ENCODE measurements around the gene GTF2A1.

GTF2A1 gene

GRCh38 chr14:81220830-81221578, at the start of gene GTF2A1:
GTF2A1 (minus strand) TSS chr14:81220959; CDS start chr14:81220518, 441 bp downstream.
- Histone ChIP-seq H3K27me3 (ENCODE audit: low read depth, low read length) (no peaks in the 10 kb centered on the region), H3K9me3 (ENCODE audit: control insufficient read depth in 1 of 2, low read length in 2 of 2) (no peaks in the 10 kb centered on the region), H3K36me3 (ENCODE audit: control insufficient read depth in 1 of 2, insufficient read depth in 2 of 2, low read length in 2 of 2) (no peaks in the 10 kb centered on the region)

GRCh38 chr14:81269979-81270375, 49.2 kb upstream of the GTF2A1 start:
- no peaks in the 10 kb centered on the region for H3K36me3 ChIP-seq (ENCODE audit: control insufficient read depth in 1 of 2, insufficient read depth in 2 of 2, low read length in 2 of 2)
- no peak overlapping the region for H3K4me3 ChIP-seq (ENCODE audit: low read depth in 1 of 2, low read length in 2 of 2)
- H3K27me3 ChIP-seq (ENCODE audit: low read depth, low read length): no peaks in the 10 kb centered on the region
- H3K4me1 ChIP-seq (ENCODE audit: control insufficient read depth in 1 of 2, insufficient read depth in 2 of 2, low read length in 2 of 2): peaks cover 0 to 8% of the 10 kb centered on the region in 2 donors
- H3K9me3 ChIP-seq (ENCODE audit: control insufficient read depth in 1 of 2, low read length in 2 of 2): no peaks in the 10 kb centered on the region
- H3K27ac ChIP-seq (ENCODE audit: low read length): no peak overlapping the region

More at GRCh38 chr14:81220830-81221578, at the start of gene GTF2A1:
- H3K4me3 ChIP-seq (ENCODE audit: low read depth in 1 of 2, low read length in 2 of 2): peak within 1 kb of the TSS; percentile 76 to 94
- peak within 1 kb of the TSS; percentile 100 for H3K27ac ChIP-seq (ENCODE audit: low read length)
- H3K4me1 ChIP-seq (ENCODE audit: control insufficient read depth in 1 of 2, insufficient read depth in 2 of 2, low read length in 2 of 2): peaks cover 5 to 15% of the 10 kb centered on the region in 2 donors

GRCh38 chr14:81269100-81269978, 48.6 kb upstream of the GTF2A1 start:
- no peak overlapping the region for H3K27ac ChIP-seq (ENCODE audit: low read length)

GRCh38 chr14:81268016-81268416, 47.3 kb upstream of the GTF2A1 start:
- H3K27me3 ChIP-seq (ENCODE audit: low read depth, low read length): no peaks in the 10 kb centered on the region
- H3K4me3 ChIP-seq (ENCODE audit: low read depth in 1 of 2, low read length in 2 of 2): no peak overlapping the region
- no peak overlapping the region for H3K27ac ChIP-seq (ENCODE audit: low read length)
- no peaks in the 10 kb centered on the region for H3K36me3 ChIP-seq (ENCODE audit: control insufficient read depth in 1 of 2, insufficient read depth in 2 of 2, low read length in 2 of 2)
- peaks cover 0 to 8% of the 10 kb centered on the region in 2 donors for H3K4me1 ChIP-seq (ENCODE audit: control insufficient read depth in 1 of 2, insufficient read depth in 2 of 2, low read length in 2 of 2)
- no peaks in the 10 kb centered on the region for H3K9me3 ChIP-seq (ENCODE audit: control insufficient read depth in 1 of 2, low read length in 2 of 2)

More at GRCh38 chr14:81269100-81269978, 48.6 kb upstream of the GTF2A1 start:
- H3K4me1 ChIP-seq (ENCODE audit: control insufficient read depth in 1 of 2, insufficient read depth in 2 of 2, low read length in 2 of 2): peaks cover 0 to 8% of the 10 kb centered on the region in 2 donors
- no peaks in the 10 kb centered on the region for H3K27me3 ChIP-seq (ENCODE audit: low read depth, low read length)
- H3K9me3 ChIP-seq (ENCODE audit: control insufficient read depth in 1 of 2, low read length in 2 of 2): no peaks in the 10 kb centered on the region
- H3K36me3 ChIP-seq (ENCODE audit: control insufficient read depth in 1 of 2, insufficient read depth in 2 of 2, low read length in 2 of 2): no peaks in the 10 kb centered on the region
- H3K4me3 ChIP-seq (ENCODE audit: low read depth in 1 of 2, low read length in 2 of 2): no peak overlapping the region

- peaks cover 0 to 8% of the 10 kb centered on the region in 2 donors for H3K4me1 ChIP-seq (ENCODE audit: control insufficient read depth in 1 of 2, insufficient read depth in 2 of 2, low read length in 2 of 2)
- no peak overlapping the region for H3K4me3 ChIP-seq (ENCODE audit: low read depth in 1 of 2, low read length in 2 of 2)
- no peaks in the 10 kb centered on the region for H3K27me3 ChIP-seq (ENCODE audit: low read depth, low read length)
- no peaks in the 10 kb centered on the region for H3K36me3 ChIP-seq (ENCODE audit: control insufficient read depth in 1 of 2, insufficient read depth in 2 of 2, low read length in 2 of 2)
- H3K9me3 ChIP-seq (ENCODE audit: control insufficient read depth in 1 of 2, low read length in 2 of 2): no peaks in the 10 kb centered on the region
- no peak overlapping the region for H3K27ac ChIP-seq (ENCODE audit: low read length)
Observed at GRCh38 chr14:81265636-81266169, 44.9 kb upstream of the GTF2A1 start.

- no peaks in the 10 kb centered on the region for H3K27me3 ChIP-seq (ENCODE audit: low read depth, low read length)
- no peak overlapping the region for H3K4me3 ChIP-seq (ENCODE audit: low read depth in 1 of 2, low read length in 2 of 2)
- H3K4me1 ChIP-seq (ENCODE audit: control insufficient read depth in 1 of 2, insufficient read depth in 2 of 2, low read length in 2 of 2): peaks cover 0 to 5% of the 10 kb centered on the region in 2 donors
- H3K9me3 ChIP-seq (ENCODE audit: control insufficient read depth in 1 of 2, low read length in 2 of 2): no peaks in the 10 kb centered on the region
- H3K36me3 ChIP-seq (ENCODE audit: control insufficient read depth in 1 of 2, insufficient read depth in 2 of 2, low read length in 2 of 2): no peaks in the 10 kb centered on the region
- H3K27ac ChIP-seq (ENCODE audit: low read length): no peak overlapping the region
Observed at GRCh38 chr14:81264671-81265070, 43.9 kb upstream of the GTF2A1 start.

- Histone ChIP-seq H3K4me1 (ENCODE audit: control insufficient read depth in 1 of 2, insufficient read depth in 2 of 2, low read length in 2 of 2) (no peaks in the 10 kb centered on the region), H3K4me3 (ENCODE audit: low read depth in 1 of 2, low read length in 2 of 2) (no peak overlapping the region), H3K9me3 (ENCODE audit: control insufficient read depth in 1 of 2, low read length in 2 of 2) (no peaks in the 10 kb centered on the region), H3K27me3 (ENCODE audit: low read depth, low read length) (no peaks in the 10 kb centered on the region), H3K36me3 (ENCODE audit: control insufficient read depth in 1 of 2, insufficient read depth in 2 of 2, low read length in 2 of 2) (no peaks in the 10 kb centered on the region), H3K27ac (ENCODE audit: low read length) (no peak overlapping the region)
Observed at GRCh38 chr14:81263777-81264410, 43.1 kb upstream of the GTF2A1 start.

GRCh38 chr14:81261176-81261575, 40.4 kb upstream of the GTF2A1 start:
- no peaks in the 10 kb centered on the region for H3K4me1 ChIP-seq (ENCODE audit: control insufficient read depth in 1 of 2, insufficient read depth in 2 of 2, low read length in 2 of 2)
- H3K27me3 ChIP-seq (ENCODE audit: low read depth, low read length): no peaks in the 10 kb centered on the region
- H3K36me3 ChIP-seq (ENCODE audit: control insufficient read depth in 1 of 2, insufficient read depth in 2 of 2, low read length in 2 of 2): no peaks in the 10 kb centered on the region
- no peaks in the 10 kb centered on the region for H3K9me3 ChIP-seq (ENCODE audit: control insufficient read depth in 1 of 2, low read length in 2 of 2)
- H3K27ac ChIP-seq (ENCODE audit: low read length): no peak overlapping the region
- H3K4me3 ChIP-seq (ENCODE audit: low read depth in 1 of 2, low read length in 2 of 2): no peak overlapping the region

- Histone ChIP-seq H3K27me3 (ENCODE audit: low read depth, low read length) (no peaks in the 10 kb centered on the region), H3K4me1 (ENCODE audit: control insufficient read depth in 1 of 2, insufficient read depth in 2 of 2, low read length in 2 of 2) (no peaks in the 10 kb centered on the region), H3K4me3 (ENCODE audit: low read depth in 1 of 2, low read length in 2 of 2) (no peak overlapping the region), H3K36me3 (ENCODE audit: control insufficient read depth in 1 of 2, insufficient read depth in 2 of 2, low read length in 2 of 2) (no peaks in the 10 kb centered on the region), H3K9me3 (ENCODE audit: control insufficient read depth in 1 of 2, low read length in 2 of 2) (no peaks in the 10 kb centered on the region), H3K27ac (ENCODE audit: low read length) (no peak overlapping the region)
Observed at GRCh38 chr14:81260732-81261131, 40.0 kb upstream of the GTF2A1 start.

- Histone ChIP-seq H3K4me3 (ENCODE audit: low read depth in 1 of 2, low read length in 2 of 2) (no peak overlapping the region), H3K4me1 (ENCODE audit: control insufficient read depth in 1 of 2, insufficient read depth in 2 of 2, low read length in 2 of 2) (no peaks in the 10 kb centered on the region), H3K27me3 (ENCODE audit: low read depth, low read length) (no peaks in the 10 kb centered on the region), H3K9me3 (ENCODE audit: control insufficient read depth in 1 of 2, low read length in 2 of 2) (no peaks in the 10 kb centered on the region), H3K27ac (ENCODE audit: low read length) (no peak overlapping the region), H3K36me3 (ENCODE audit: control insufficient read depth in 1 of 2, insufficient read depth in 2 of 2, low read length in 2 of 2) (no peaks in the 10 kb centered on the region)
Observed at GRCh38 chr14:81256289-81256960, 35.7 kb upstream of the GTF2A1 start.
